Stimulated activated CD8-positive, alpha-beta memory T cell treated with anti-CD3 and anti-CD28 coated beads, Interleukin-12 subunit alpha, Interleukin-12 subunit beta, amount 100 ng/mL, for 24 hours (primary cell): ENCODE data around the gene CCDC38.
"Not testable (repeated sequence)": the region's sequence is repeated elsewhere in the genome, so short reads cannot be mapped to it uniquely, and the experiment has no call there.

Experiments used
- DNase-seq: peaks from one replicate; pipeline ENCODE4 v3.0.0-alpha.2; 2020; ENCODE audit errors: extremely low read depth

The CCDC38 gene

DNA sequence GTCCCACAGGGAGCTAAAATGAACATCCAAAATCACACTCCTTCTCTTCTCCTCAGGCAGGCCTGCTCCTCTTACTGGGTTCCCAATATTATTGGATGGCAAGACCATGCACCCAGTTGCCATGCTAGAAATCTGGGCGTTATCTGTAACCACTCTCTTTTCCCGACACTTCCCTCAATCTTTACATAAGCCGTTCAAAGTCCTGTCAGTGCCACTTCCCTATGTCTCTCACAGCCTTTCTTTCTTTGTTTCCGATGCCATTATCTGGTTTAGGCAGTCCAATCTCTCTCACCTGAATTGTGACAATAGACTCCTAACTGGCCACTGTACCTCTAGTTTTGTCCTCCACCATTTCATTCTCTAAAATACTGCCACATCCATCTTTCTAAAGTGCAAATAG is 59.5 kb downstream of the CCDC38 start:
- no peak for DNase-seq

DNA sequence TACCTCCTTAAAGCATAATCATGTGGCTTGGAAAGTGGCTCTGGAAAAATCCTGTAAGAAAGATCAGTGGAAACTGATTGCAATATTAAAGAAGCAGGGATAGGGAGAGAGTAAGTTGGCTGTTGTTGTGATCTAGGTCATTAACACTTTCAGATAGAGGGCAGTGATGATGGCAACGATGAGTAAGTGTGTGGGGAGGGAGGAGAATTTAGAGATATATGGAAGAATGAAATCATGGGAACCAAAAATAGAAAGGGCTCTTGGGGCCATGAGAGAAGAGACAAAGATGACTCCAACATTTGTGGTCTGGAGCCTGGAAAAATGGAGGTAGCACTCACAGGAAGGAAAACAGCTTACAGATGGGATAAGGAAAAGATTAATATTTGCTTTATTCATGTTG is 60.3 kb downstream of the CCDC38 start:
- DNase-seq, result no peak

- no peak for DNase-seq
Observed at GRCh38 chr12:95881331-95881955, 61.0 kb downstream of the CCDC38 start.

DNA sequence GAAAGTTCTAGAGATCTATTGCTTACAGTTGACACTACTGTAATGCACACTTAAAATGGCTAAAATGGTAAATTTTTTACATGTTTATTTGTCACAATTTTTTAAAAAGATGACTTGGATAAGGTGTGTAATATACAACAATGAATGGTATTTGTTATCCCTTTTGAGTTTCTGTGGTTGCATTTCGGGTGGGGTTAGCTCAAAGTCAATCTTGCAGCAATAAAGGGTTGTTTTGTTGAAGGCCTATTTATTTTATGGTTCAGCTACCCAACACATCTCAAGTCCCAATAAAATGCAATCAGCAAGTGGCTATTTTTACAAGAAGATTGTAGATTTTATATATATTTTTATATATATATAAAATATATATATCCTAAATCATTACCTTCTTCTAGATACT is 61.5 kb downstream of the CCDC38 start:
- DNase-seq, result no peak

DNA sequence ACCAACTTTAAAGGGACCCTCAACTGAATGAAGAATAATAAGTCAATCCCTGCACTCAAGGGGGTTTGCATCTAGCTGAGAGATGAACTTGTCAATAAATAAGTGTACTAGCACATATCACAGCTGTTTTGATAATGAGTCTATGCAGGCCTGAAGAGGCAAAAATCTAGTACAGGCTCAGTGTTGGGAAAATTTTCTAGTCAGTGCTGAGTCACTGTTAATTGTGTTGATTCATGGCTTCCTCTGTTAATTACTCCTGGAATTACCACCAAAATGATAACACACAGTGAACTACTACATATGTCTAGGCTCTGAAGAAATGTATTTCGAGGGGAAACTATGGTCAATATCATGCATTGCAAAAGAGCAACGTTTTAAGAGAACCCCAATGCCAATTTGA is 64.8 kb downstream of the CCDC38 start:
- no peak for DNase-seq

- DNase-seq, result no peak
Observed at GRCh38 chr12:95874452-95874851, 68.0 kb downstream of the CCDC38 start.

- DNase-seq, result no peak
Observed at GRCh38 chr12:95870897-95871296, 71.5 kb downstream of the CCDC38 start.

DNA sequence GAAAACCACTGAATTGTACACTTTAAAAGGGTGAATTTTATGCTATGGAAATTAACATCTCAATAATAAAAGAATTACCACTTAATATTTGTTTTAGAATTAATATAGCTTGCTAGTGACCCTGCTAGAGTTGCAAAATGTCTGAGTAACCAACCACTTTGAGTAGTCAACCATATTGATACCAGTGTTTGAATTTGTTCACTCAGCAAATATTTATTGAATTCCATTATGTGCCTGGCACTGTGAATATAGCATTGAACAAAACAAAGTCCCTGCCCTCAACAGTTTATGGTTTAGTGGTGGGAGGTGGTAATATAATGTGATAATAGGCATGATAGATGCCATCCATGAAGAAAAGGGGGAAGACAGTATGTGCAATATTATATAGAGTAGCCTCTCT is 79.1 kb downstream of the CCDC38 start:
- no peak for DNase-seq

DNA sequence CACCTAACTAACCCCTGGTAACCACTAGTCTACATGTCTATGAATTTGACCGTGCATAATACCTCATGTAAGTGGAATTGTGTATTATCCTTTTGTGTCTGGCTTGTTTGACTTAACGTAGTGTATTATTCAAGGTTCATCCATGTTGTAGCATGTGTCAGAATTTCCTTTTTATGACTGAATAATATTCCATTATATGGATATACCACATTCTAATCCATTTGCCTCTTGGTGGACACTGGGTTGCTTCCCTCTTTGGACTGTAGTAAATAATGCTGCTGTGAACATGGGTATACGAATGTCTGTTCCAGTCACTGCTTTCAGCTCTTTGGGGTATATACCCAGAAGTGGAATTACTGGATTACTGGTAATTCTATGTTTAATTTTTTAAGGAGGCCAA is 80.4 kb downstream of the CCDC38 start:
- DNase-seq, result no peak

- no peak for DNase-seq
Observed at GRCh38 chr12:95859947-95860850, 82.2 kb downstream of the CCDC38 start.

GRCh38 chr12:95859344-95859816 is 83.0 kb downstream of the CCDC38 start:
- no peak for DNase-seq

- DNase-seq, result peak; percentile 70
Observed at GRCh38 chr12:95858451-95859343, 83.7 kb downstream of the CCDC38 start, which contains the start of gene SNRPF. TSS of gene SNRPF (plus strand) at chr12:95858952. CDS start at chr12:95859074, 122 bp downstream.

- no peak for DNase-seq
Observed at GRCh38 chr12:95857799-95858198, 84.6 kb downstream of the CCDC38 start.

DNA sequence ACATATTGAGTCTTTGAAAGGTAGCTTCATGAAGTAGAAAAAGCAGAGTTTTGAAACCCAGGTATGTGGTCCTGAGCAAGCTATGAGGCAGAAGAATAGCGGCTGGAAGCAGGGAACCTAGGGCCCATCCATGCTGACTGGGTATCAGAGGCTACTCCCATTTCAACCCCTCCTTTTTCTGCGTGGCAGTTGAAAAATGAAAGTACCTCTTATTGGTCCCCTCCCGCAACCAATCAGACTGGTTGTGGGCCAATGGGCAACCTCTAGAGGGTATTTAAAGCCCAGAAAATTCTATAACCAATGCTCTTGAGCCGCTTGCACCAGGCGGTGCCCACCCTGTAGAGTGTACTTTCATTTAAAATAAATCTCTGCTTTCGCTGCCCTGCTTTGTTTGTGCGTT is 85.3 kb downstream of the CCDC38 start:
- no peak for DNase-seq

- no peak for DNase-seq
Observed at GRCh38 chr12:95852133-95852532, 90.3 kb downstream of the CCDC38 start.

DNA sequence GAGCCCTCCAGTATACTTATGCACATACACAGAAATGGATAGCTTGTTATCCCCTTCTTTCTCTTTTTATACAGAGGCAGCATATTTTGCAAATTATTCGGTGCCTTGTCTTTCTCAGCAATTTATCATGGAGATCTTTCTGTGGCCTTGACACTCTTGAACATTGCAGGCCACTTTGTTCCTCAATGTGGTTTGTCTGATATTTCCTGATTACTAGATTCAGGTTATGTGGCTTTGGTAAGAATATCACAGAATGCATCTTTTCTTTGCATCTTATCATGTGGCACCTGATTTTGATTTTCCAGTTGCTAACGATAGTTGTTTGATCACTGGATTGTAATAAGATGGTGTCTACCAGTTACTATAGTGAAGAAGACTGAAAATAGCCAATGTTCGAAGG is 90.8 kb downstream of the CCDC38 start:
- DNase-seq, result no peak

- DNase-seq, result no peak
Observed at GRCh38 chr12:95848575-95849388, 93.6 kb downstream of the CCDC38 start.

DNA sequence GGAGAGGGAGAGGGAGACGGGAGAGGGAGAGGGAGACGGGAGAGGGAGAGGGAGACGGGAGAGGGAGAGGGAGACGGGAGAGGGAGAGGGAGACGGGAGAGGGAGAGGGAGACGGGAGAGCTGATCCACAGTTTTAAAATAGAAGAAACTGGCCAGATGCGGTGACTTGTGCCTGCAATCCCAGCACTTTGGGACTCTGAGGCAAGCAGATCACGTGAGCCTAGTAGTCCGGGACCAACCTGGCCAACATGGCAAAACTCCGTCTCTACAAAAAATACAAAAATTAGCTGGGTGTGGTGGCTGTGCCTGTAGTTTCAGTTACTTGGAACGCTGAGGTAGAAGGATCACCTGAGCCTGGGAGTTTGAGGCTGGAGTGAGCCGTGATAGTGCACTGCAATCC is 100.0 kb downstream of the CCDC38 start:
- not testable (repeated sequence) for DNase-seq

DNA sequence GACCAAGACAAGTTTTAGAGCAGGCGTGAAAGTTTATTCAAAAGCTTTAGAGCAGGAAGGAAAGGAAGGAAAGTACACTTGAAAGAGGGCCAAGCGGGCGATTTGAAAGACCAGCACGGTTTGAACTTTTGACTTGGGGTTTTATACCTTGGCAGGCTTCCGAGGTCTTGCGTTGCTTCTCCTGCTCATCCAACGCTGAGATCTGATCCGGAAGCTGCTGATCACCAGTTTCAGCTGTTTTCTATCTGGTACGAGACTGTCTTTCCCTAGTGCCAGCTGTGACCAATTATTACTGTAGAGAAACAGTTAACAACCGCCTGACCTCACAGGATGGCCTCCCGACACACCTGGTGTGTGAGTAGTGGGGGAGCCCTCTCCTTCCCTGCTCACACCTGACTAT is 104.3 kb downstream of the CCDC38 start:
- DNase-seq, result no peak

GRCh38 chr12:95837240-95838038 is 105.0 kb downstream of the CCDC38 start:
- no peak for DNase-seq
